CD4-positive, alpha-beta T cell (primary cell): ENCODE measurements around the gene TMEM229B. TPM values are rescaled to one million over a fixed set of nuclear protein-coding genes. Genes with fewer than 3 reads are reported as not detected.

Source experiments
- ATAC-seq: fragments of 200-7000 bp; cut with Tn5 transposase; one replicate; pipeline ENCODE4 v1.10.0; 2022; ENCODE audit warnings: mild to moderate bottlenecking; ENCODE audit not compliant: poor library complexity
- CTCF ChIA-PET: fragments of 350-600 bp; sonication (Branson Sonifier 250); formaldehyde crosslinking; loops from one replicate; lab custom pipeline; 2021; ENCODE audit warnings: antibody characterized with exemption, inconsistent platforms; lab: Charles Lee
- POLR2A ChIA-PET: fragments of 350-600 bp; sonication (Branson Sonifier 250); formaldehyde crosslinking; loops from one replicate; lab custom pipeline; 2021; ENCODE audit warnings: antibody characterized with exemption, inconsistent platforms; lab: Charles Lee
- DNase-seq, 14 experiments: peaks; one replicate each; pipeline ENCODE4 v3.0.0-alpha.2; 2013 to 2020; ENCODE audit warnings: mixed read lengths in 2 of 14
- H3K27ac ChIP-seq, 2 donors: one replicate each; pipeline versions ENCODE4 v1.5.1 to v1.7.0; 2013; ENCODE audit warnings: low read length in 2 of 2, low read depth in 1 of 2, mild to moderate bottlenecking in 1 of 2
- H3K27me3 ChIP-seq, 2 experiments: 1 replicate in 1 of 2; 2 replicates in 1 of 2; pipeline versions ENCODE4 v1.6.1 to v1.7.0; 2013; ENCODE audit warnings: low read length in 2 of 2, control low read depth in 1 of 2, mild to moderate bottlenecking in 1 of 2, moderate library complexity in 1 of 2; ENCODE audit not compliant: insufficient read depth in 2 of 2, control insufficient read depth in 1 of 2
- H3K36me3 ChIP-seq: one replicate; pipeline ENCODE4 v1.6.1; 2013; ENCODE audit warnings: low read length, control low read depth; ENCODE audit not compliant: insufficient read depth
- H3K4me1 ChIP-seq: one replicate; pipeline ENCODE4 v1.6.1; 2013; ENCODE audit warnings: low read length, control low read depth; ENCODE audit not compliant: insufficient read depth
- H3K4me3 ChIP-seq: one replicate; pipeline ENCODE4 v1.5.1; 2013; ENCODE audit warnings: mild to moderate bottlenecking, low read length, moderate library complexity
- H3K9me3 ChIP-seq, 2 experiments: 1 replicate in 1 of 2; 2 replicates in 1 of 2; pipeline versions ENCODE4 v1.6.1 to v1.7.0; 2013; ENCODE audit warnings: low read length in 2 of 2, mild to moderate bottlenecking in 2 of 2, control low read depth in 1 of 2, moderate library complexity in 1 of 2; ENCODE audit not compliant: control insufficient read depth in 1 of 2, insufficient read depth in 1 of 2
- H3K27ac Mint-ChIP-seq: one replicate; pipeline ENCODE4 v1.8.0; 2020; ENCODE audit warnings: mixed read lengths
- H3K27me3 Mint-ChIP-seq: one replicate; pipeline ENCODE4 v1.8.0; 2021; ENCODE audit warnings: mixed read lengths
- H3K36me3 Mint-ChIP-seq: one replicate; pipeline ENCODE4 v1.8.0; 2021; ENCODE audit warnings: low read depth, mixed read lengths
- H3K4me1 Mint-ChIP-seq: one replicate; pipeline ENCODE4 v1.8.0; 2021; ENCODE audit warnings: low read depth, mixed read lengths
- H3K4me3 Mint-ChIP-seq: one replicate; pipeline ENCODE4 v1.8.0; 2020; ENCODE audit warnings: mild to moderate bottlenecking, mixed read lengths
- H3K9me3 Mint-ChIP-seq: one replicate; pipeline ENCODE4 v1.8.0; 2020; ENCODE audit warnings: mixed read lengths
- intact Hi-C, 2 experiments: fragments of 100-400 bp; cut with DNase I in 1 of 2; cut with micrococcal nuclease in 1 of 2; formaldehyde crosslinking; loops; one replicate each; pipeline versions ENCODE4 v1.15.1 to v1.9.0; 2023 to 2025; cut with DNase I, micrococcal nuclease
- total RNA-seq, 174 experiments: library from RNA in 2 of 174; stranded (reverse) in 2 of 174; gene quantifications; one replicate each; pipeline ENCODE4 v1.2.3 and lab custom pipeline; 2021 to 2026
- TF ChIP-seq, protein P1 (sequence below): fragments of 200-600 bp; IDR thresholded peaks from one replicate; pipeline ENCODE4 v1.8.0; 2022; ENCODE audit warnings: antibody characterized with exemption, mild to moderate bottlenecking

Gene TMEM229B
- total RNA-seq, 2 experiments from 2014 or later = 7.1 to 9.1 TPM

DNA sequence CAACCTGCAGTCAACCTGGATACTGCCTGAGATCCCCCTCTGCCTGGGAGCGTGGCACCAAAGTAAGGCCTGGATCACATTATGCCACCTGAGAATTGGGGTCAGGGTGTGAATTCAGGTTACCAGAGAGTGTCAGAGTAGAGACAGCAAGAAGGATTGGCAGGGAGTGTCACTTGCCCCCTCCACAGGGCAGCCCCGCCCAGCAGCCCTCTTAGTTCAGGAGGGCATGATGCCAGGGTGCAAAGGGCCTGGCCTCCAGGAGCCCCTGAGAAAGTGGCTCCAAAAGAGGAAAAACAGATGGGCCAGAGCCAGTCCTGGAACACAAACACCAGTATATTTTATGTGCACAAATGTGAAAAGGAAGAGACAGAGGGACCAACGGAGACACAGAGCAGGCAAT, 18.6 kb downstream of the TMEM229B start:
- H3K4me3 Mint-ChIP-seq = no peak overlapping the region
- ATAC-seq (no peak), DNase-seq (no peak)
- peaks cover 13% of the 10 kb centered on the region for H3K4me1 ChIP-seq
- peaks cover 17% of the 10 kb centered on the region for H3K4me1 Mint-ChIP-seq
- peak overlapping the region; percentile 69 for H3K27ac Mint-ChIP-seq
- intact Hi-C loops = loop anchor here in 1 of 2 experiments (10.0 kb wide), 1 partner anchor 45 kb away; no protein-coding TSS in a partner anchor
- H3K27me3 ChIP-seq = no peaks in the 10 kb centered on the region
- H3K27me3 Mint-ChIP-seq = no peaks in the 10 kb centered on the region
- H3K9me3 ChIP-seq = no peaks in the 10 kb centered on the region
- H3K4me3 ChIP-seq = no peak overlapping the region
- ChIA-PET CTCF (no interaction called here), POLR2A (no interaction called here)
- TF ChIP-seq, protein P1, sequence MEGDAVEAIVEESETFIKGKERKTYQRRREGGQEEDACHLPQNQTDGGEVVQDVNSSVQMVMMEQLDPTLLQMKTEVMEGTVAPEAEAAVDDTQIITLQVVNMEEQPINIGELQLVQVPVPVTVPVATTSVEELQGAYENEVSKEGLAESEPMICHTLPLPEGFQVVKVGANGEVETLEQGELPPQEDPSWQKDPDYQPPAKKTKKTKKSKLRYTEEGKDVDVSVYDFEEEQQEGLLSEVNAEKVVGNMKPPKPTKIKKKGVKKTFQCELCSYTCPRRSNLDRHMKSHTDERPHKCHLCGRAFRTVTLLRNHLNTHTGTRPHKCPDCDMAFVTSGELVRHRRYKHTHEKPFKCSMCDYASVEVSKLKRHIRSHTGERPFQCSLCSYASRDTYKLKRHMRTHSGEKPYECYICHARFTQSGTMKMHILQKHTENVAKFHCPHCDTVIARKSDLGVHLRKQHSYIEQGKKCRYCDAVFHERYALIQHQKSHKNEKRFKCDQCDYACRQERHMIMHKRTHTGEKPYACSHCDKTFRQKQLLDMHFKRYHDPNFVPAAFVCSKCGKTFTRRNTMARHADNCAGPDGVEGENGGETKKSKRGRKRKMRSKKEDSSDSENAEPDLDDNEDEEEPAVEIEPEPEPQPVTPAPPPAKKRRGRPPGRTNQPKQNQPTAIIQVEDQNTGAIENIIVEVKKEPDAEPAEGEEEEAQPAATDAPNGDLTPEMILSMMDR = no peak
- peak overlapping the region in 1 of 2 donors; percentile 31 for H3K27ac ChIP-seq
- peaks cover 21% of the 10 kb centered on the region for H3K36me3 Mint-ChIP-seq
- H3K36me3 ChIP-seq = peaks cover 18% of the 10 kb centered on the region
- H3K9me3 Mint-ChIP-seq = no peaks in the 10 kb centered on the region

DNA sequence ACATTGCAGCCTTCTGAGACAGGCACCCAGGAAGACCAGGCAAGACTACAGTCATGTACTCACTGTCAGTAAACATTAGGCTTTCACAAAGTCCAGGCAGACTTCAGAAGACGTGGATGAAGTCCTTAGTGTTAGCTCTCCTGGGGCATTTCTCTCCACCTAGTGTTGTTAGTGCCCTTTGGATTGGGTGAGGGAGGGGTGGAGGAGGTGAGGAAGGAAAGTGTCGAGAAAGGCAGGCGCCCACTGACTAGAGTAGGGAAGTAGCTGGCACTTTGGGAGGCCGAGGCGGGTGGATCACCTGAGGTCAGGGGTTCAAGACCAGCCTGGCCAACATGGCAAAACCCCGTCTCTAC, 20.2 kb downstream of the TMEM229B start:
- H3K27me3 ChIP-seq = no peaks in the 10 kb centered on the region
- no peak overlapping the region for H3K27ac ChIP-seq
- TF ChIP-seq, protein P1 = no peak
- no peak overlapping the region for H3K4me3 Mint-ChIP-seq
- H3K36me3 Mint-ChIP-seq = peaks cover 13% of the 10 kb centered on the region
- H3K27ac Mint-ChIP-seq = no peak overlapping the region
- DNase-seq (no peak), ATAC-seq (no peak)
- CTCF ChIA-PET = no interaction called here
- no peaks in the 10 kb centered on the region for H3K9me3 ChIP-seq
- intact Hi-C loops = loop anchor here in 1 of 2 experiments (10.0 kb wide), 1 partner anchor 46 kb away; no protein-coding TSS in a partner anchor
- H3K27me3 Mint-ChIP-seq = no peaks in the 10 kb centered on the region
- H3K36me3 ChIP-seq = peaks cover 13% of the 10 kb centered on the region
- H3K4me1 Mint-ChIP-seq = peaks cover 31% of the 10 kb centered on the region
- H3K9me3 Mint-ChIP-seq = no peaks in the 10 kb centered on the region
- H3K4me3 ChIP-seq = no peak overlapping the region
- POLR2A ChIA-PET = interaction anchor here (0.6 kb wide), 1 partner anchor 28 kb away, joined by 3 read pairs; no protein-coding TSS in a partner anchor
- peaks cover 27% of the 10 kb centered on the region for H3K4me1 ChIP-seq

DNA sequence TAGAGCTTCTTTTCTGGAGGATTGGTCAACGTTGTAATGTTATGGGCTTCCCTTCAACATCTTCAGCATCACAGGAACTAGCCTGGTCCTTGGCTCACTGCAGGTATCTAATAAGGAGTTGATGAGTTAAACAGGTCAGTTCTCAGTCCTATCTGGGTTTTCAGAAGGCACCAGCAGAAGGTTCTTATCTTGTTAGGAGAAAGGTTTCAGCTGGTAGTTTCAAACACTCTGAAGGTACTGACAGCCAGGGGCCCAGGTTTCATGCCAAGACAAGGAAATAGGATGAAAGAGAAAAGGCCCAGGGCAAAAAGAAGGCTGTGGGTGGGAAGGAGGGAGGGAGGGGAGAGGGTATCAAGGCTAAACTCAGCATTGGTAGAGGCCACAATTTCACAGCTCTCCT, 21.4 kb downstream of the TMEM229B start:
- POLR2A ChIA-PET = interaction anchor here (1.7 kb wide), 1 partner anchor 13 kb away, joined by 4 read pairs; no protein-coding TSS in a partner anchor
- H3K27ac ChIP-seq = no peak overlapping the region
- Mint-ChIP-seq H3K4me1 (peaks cover 31% of the 10 kb centered on the region), H3K4me3 (no peak overlapping the region), H3K27me3 (no peaks in the 10 kb centered on the region), H3K27ac (peak overlapping the region; percentile 34), H3K9me3 (no peaks in the 10 kb centered on the region), H3K36me3 (peaks cover 5% of the 10 kb centered on the region)
- TF ChIP-seq, protein P1 = no peak
- intact Hi-C loops = loop anchor here in 1 of 2 experiments (10.0 kb wide), 1 partner anchor 48 kb away; no protein-coding TSS in a partner anchor
- H3K27me3 ChIP-seq = no peaks in the 10 kb centered on the region
- H3K36me3 ChIP-seq = peaks cover 5% of the 10 kb centered on the region
- no peaks in the 10 kb centered on the region for H3K9me3 ChIP-seq
- CTCF ChIA-PET = interaction anchor here (1.0 kb wide), 1 partner anchor 24 kb away, joined by 3 read pairs; no protein-coding TSS in a partner anchor
- ATAC-seq = no peak
- H3K4me1 ChIP-seq = peaks cover 27% of the 10 kb centered on the region
- no peak overlapping the region for H3K4me3 ChIP-seq
- no peak for DNase-seq
